Epithelial cell of prostate (primary cell): ENCODE data around the gene IFNL1.
"Not testable (repeated sequence)": the region's sequence is repeated elsewhere in the genome, so short reads cannot be mapped to it uniquely, and the experiment has no call there.

Source experiments
- DNase-seq: peaks from one replicate; pipeline ENCODE4 v3.0.0-alpha.2; 2011; ENCODE audit warnings: low read depth, low spot score
- H3K27ac ChIP-seq: fragments of 450-650 bp; 2 replicates; pipeline ENCODE4 v1.5.1; 2017; ENCODE audit warnings: mild to moderate bottlenecking

The IFNL1 gene

GRCh38 chr19:39296055-39296645 lies at the start of gene IFNL1:
Gene IFNL1, plus strand, starts transcription at chr19:39296407. Its CDS starts 15 bp downstream, at chr19:39296422.
- DNase-seq: peak; percentile 6
- H3K27ac ChIP-seq: no peak within 1 kb of the TSS

GRCh38 chr19:39246951-39247669 lies 49.1 kb upstream of the IFNL1 start:
- no peak overlapping the region for H3K27ac ChIP-seq
- DNase-seq: no peak

- no peak for DNase-seq
- H3K27ac ChIP-seq: no peak overlapping the region
Measured at GRCh38 chr19:39247701-39248664, 48.2 kb upstream of the IFNL1 start.

DNA sequence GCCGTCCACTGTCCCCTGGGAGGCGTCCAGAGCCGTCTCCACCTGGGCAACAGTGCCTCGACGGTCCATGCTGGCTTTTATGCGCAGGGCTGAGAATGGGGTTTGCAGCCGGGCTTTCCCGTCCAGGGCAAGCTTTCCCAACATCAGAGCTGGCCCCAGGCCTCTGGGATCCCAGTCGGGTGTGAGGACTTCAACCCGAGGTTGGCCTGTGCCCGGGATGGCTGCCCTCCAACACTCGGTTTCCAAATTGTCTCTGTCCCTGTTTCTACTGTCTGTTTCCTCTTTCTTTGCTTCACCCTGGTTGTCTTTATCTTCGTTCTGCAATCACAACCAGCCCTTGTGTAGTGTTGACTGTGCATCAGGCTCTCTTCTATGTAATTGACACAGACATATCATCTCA lies 47.4 kb upstream of the IFNL1 start, which contains the start of gene IFNL4:
IFNL4 (minus strand) TSS at position 51 of the 400 bp plus-strand sequence.
- H3K27ac ChIP-seq: no peak within 1 kb of the TSS
- DNase-seq: no peak

DNA sequence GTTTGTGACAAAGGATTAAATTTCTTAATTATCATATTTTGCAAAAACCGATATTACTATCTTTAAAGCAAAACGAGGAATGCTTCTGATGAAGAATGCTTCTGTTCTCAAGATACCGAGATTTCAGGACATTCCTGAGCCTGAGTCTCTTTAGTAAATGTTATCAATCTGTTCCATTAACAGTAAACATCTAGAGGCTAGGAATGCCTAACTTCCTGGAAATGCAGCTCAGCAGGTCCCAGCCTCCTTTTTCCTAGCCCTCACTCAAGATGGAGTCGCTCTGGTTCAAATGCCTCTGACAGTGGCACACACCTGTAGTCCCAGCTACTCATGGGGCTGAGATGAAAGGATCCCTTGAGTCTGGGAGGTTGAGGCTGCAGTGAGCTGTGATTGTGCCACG lies 45.1 kb upstream of the IFNL1 start:
- DNase-seq: no peak
- H3K27ac ChIP-seq: no peak overlapping the region

GRCh38 chr19:39251846-39252245 lies 44.4 kb upstream of the IFNL1 start:
- no peak overlapping the region for H3K27ac ChIP-seq
- DNase-seq: no peak

GRCh38 chr19:39252458-39252857 lies 43.7 kb upstream of the IFNL1 start:
- no peak for DNase-seq
- H3K27ac ChIP-seq: no peak overlapping the region

DNA sequence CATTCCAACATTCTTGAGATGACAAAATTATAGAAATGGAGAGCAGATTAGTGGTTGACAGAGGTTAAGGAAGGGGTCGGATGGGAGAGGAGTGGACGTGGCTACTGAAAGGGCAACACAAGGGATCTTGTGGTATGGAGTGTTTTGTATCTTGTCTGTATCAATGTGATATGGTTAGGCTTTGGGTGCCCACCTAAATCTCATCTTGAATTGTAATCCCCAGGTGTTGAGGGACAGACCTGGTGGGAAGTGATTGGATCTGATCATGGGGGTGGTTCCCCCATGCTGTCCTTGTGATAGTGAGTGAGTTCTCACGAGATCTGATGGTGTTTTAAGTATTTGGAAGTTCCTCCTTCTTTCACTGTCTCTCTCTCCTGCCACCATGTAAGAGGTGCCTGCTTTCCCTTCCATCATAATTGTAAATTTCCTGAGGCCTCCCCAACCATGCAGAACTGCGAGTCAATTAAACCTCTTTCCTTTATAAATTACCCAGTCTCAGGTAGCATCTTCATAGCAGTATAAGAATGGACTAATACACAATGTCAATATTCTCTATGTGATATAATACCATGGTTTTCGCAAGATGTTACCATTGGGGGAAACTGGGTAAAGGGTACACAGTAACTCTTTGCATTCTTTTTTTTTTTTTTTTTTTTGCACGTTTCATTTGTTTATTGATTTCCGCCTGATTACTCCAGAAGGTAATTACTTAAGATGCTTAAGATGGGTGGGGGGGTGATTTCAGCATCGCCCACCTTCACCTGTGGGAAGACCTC lies 42.6 kb upstream of the IFNL1 start:
- no peak overlapping the region for H3K27ac ChIP-seq
- DNase-seq: no peak

DNA sequence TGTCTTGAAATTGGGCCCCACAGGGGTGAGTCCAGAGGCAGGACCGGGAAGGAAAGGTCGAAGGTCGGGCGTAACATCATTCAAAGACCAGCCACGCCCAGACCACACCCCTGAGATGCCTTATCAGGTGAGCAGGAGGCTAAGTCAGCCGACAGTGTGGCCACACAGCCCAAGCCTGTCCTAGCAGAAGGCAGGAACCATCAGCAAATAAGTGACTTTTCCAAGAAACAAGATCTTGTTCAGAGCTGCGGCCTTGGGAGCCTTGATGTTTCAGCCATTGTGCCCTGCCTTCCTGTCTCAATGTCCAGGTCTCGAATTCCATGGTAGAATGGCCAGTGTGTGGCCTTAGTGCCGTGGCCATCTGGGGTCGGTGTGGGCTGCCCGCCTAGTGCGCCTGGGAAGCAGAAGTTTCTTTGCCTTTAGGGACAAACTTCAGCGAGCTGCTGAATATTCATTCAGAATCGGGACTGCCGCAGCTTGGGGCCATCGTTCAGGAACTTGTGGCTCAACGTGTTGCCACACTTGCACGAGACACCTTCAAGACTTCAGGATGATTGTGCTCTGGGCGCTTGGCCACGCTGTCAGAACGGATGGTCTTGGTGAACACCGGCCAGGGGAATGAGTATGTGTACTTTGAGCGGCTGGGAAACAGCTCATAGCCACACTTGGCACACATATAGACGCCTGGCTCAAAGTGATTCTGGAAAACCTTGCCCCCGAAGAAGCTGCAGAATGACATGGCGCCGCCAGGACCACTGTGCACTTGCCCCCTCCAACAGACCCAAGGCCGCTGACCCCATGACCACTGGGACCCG lies 41.5 kb upstream of the IFNL1 start:
- DNase-seq: no peak
- no peak overlapping the region for H3K27ac ChIP-seq

DNA sequence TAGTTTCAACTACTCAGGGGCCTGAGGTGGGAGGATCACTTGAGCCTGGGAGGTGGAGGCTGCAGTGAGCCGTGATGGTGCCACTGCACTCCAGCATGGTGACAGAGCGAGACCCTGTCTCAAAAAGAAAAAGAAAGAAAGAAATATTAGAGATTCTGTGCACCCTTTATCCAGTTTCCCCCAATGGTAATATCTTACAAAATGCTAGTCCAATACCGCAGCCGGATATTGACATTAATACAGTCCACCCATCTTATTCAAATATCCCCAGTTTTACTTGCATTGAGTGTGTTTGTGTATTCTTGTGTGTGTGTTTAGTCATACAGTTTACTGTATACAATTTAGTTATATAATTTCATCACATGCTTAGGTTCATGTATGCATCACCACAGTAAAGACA lies 39.0 kb upstream of the IFNL1 start:
- no peak for DNase-seq

DNA sequence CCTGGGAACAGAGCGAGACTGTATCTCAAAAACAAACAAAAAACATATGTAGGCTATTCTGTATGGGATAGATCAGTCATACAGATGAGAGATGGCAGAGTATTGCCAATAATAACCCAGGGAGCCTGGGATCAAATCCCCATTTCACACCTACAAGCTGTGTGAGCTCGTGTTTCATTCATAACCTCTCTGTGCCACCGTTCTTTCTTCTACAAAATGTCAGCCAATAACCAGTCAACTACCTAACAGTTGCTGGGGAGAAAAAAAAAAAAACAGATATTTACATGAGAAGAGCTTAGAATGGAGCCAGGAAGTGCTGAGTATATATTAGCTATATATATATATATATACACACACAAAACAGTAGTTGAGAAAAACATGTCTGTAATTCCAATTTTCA lies 34.5 kb upstream of the IFNL1 start:
- no peak for DNase-seq
- H3K27ac ChIP-seq: no peak overlapping the region

More for the DNA sequence above, 39.0 kb upstream of the IFNL1 start:
- no peak overlapping the region for H3K27ac ChIP-seq

- no peak for DNase-seq
- no peak overlapping the region for H3K27ac ChIP-seq
Measured at GRCh38 chr19:39262496-39262895, 33.7 kb upstream of the IFNL1 start.

- H3K27ac ChIP-seq: no peak overlapping the region
- DNase-seq: no peak
Measured at GRCh38 chr19:39263912-39264305, 32.3 kb upstream of the IFNL1 start.

DNA sequence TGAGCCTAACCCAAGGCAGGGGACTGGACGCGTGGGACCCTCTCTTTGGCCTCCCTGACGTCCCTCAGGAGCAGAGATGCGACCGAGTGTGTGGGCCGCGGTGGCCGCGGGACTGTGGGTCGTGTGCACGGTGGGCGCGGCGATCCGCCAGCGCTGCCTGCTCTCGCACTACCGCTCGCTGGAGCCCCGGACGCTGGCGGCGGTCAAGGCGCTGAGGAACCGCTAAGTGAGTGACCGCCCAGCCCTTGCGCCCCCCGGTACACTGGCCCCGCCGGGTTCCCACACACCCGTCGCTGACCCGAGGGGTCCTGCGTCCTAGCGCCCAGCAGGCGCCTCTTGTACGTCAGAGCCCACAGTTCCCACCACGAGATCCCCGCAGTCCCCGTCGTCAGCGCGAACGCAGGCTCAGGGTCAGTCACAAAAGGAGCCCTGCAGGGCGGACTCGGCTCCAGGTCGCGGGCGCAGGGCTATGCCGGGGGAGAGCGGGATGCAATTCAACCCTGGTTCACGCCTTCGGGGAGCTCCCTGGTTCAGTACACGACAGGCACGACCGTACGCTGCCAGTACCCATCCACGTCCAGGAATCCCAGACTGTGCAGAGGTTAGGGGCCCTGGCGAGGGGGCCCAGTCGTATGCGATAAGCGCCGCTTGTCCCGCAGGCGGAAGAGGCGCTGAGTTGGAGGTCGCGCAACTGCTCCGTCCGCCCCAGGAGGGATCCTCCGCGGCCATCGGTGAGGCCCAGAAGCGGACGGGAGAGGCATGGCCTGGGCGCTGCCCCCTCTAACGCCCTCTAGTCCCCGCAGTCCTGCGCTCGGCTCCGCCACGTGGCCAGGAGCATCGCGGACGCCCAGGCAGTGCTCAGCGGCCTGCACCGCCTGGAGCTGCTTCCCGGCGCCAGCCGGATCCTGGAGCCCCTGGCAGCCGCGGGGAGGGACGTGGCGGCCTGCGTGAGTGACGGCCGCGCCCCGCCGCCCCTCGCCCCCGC lies 31.6 kb upstream of the IFNL1 start:
- no peak for DNase-seq
- no peak overlapping the region for H3K27ac ChIP-seq

DNA sequence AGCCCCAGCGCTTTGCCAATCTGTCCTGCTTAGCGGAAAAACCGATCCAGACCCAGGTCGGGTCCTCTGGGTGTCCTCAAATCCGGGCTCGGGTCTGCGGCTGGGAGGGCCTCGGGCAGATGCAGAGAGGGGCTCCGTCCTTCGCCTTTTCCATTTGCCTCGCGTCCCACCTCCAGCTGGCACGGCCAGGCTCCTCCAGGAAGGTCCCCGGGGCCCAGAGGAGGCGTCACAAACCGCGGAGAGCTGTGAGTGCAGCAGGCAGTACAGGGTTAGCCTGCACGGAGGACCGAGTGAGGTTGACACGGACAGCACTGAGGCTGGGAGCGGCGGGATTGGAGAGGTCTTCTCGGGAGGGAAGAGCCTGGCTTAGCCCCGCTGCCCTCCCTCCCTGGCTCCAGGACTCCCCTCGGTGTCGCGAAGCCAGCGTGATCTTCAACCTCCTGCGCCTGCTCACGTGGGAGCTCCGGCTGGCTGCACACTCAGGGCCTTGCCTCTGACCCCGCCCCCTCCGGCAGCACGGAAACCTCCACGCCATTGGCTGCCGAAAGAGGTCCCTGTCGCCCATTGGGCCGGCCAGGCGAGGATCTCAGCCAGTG lies 30.8 kb upstream of the IFNL1 start:
- no peak for DNase-seq
- no peak overlapping the region for H3K27ac ChIP-seq

GRCh38 chr19:39268085-39268484 lies 28.1 kb upstream of the IFNL1 start, which contains the start of gene IFNL2:
Gene IFNL2, plus strand, starts transcription at chr19:39268396. Its CDS starts 173 bp downstream, at chr19:39268569.
- not testable (repeated sequence) for H3K27ac ChIP-seq, DNase-seq

GRCh38 chr19:39268531-39269223 lies 27.5 kb upstream of the IFNL1 start:
- H3K27ac ChIP-seq, DNase-seq: not testable (repeated sequence)
